Breast epithelium (tissue), 4 donors: ENCODE data around the gene ATF5. TPM values are rescaled to one million over a fixed set of nuclear protein-coding genes. Genes with fewer than 3 reads are reported as not detected.

ENCODE experiments used
- DNase-seq, 2 donors: peaks; one replicate each; pipeline ENCODE4 v3.0.0-alpha.2; 2019; ENCODE audit warnings: low spot score in 2 of 2
- H3K27ac ChIP-seq, 2 donors: fragments of 200-600 bp; sonication (generic) in 1 of 2; one replicate each; pipeline ENCODE4 v1.5.1; 2016 to 2019; ENCODE audit warnings: mild to moderate bottlenecking in 1 of 2
- H3K27me3 ChIP-seq, 2 donors: fragments of 200-600 bp; sonication (generic) in 1 of 2; one replicate each; pipeline versions ENCODE4 v1.5.1 to v1.6.0; 2017 to 2019; ENCODE audit warnings: control low read depth in 1 of 2, mild to moderate bottlenecking in 1 of 2
- H3K36me3 ChIP-seq: fragments of 200-600 bp; one replicate; pipeline ENCODE4 v1.5.1; 2019
- H3K4me1 ChIP-seq, 2 donors: fragments of 200-600 bp; sonication (generic); one replicate each; pipeline ENCODE4 v1.5.1; 2016 to 2019; ENCODE audit warnings: control low read depth in 1 of 2
- H3K4me3 ChIP-seq, 3 donors: fragments of 200-600 bp; sonication (generic); 1 replicate in 2 of 3; 2 replicates in 1 of 3; pipeline ENCODE4 v1.5.1; 2016 to 2019; ENCODE audit warnings: mild to moderate bottlenecking in 3 of 3, moderate library complexity in 2 of 3
- H3K9me3 ChIP-seq, 2 donors: fragments of 200-600 bp; sonication (generic) in 1 of 2; one replicate each; pipeline ENCODE4 v1.5.1; 2016 to 2019; ENCODE audit warnings: control low read depth in 1 of 2
- CTCF ChIP-seq, 3 donors: fragments of 450-650 bp; IDR thresholded peaks; one replicate each; pipeline ENCODE4 v1.5.1; 2016 to 2017; ENCODE audit warnings: antibody characterized with exemption in 3 of 3, mild to moderate bottlenecking in 3 of 3, moderate library complexity in 3 of 3
- POLR2A ChIP-seq: fragments of 450-650 bp; IDR thresholded peaks from one replicate; pipeline ENCODE4 v1.6.1; 2016; ENCODE audit warnings: antibody characterized with exemption, mild to moderate bottlenecking, moderate library complexity
- POLR2AphosphoS5 ChIP-seq, 3 donors: sonication (generic); formaldehyde crosslinking; IDR thresholded peaks; one replicate each; pipeline ENCODE4 v1.6.1; 2017; ENCODE audit warnings: antibody characterized with exemption in 3 of 3
- intact Hi-C: fragments of 100-400 bp; cut with DNase I; formaldehyde crosslinking; loops from one replicate; pipeline ENCODE4 v1.15.1; 2023; ENCODE audit warnings: low total_unique reads
- total RNA-seq, 3 donors: library from RNA; depleted of rRNA; stranded (reverse); fragments of >200 nt; gene quantifications; one replicate each; pipeline ENCODE4 v1.1.0, GENCODE V29; 2016

ATF5 gene
- total RNA-seq, 3 donors from 2014 or later: 5.9 to 20.0 (median 8.2) TPM

GRCh38 chr19:49882643-49883042 is 46.4 kb upstream of the ATF5 start:
- Histone ChIP-seq H3K27ac (no peak overlapping the region), H3K4me1 (no peaks in the 10 kb centered on the region), H3K27me3 (no peaks in the 10 kb centered on the region), H3K9me3 (peaks cover 0 to 6% of the 10 kb centered on the region in 2 donors), H3K36me3 (peaks cover 14% of the 10 kb centered on the region), H3K4me3 (no peak overlapping the region)
- DNase-seq: no peak
- no peak for TF ChIP-seq CTCF (IDR thresholded peaks at IDR 0.05)
- no peak for TF ChIP-seq POLR2AphosphoS5 (IDR thresholded peaks at IDR 0.05)
- TF ChIP-seq POLR2A: no peak
- intact Hi-C loops: no loop called here

GRCh38 chr19:49883094-49883493 is 45.9 kb upstream of the ATF5 start:
- Histone ChIP-seq H3K9me3 (peaks cover 0 to 6% of the 10 kb centered on the region in 2 donors), H3K4me3 (no peak overlapping the region), H3K36me3 (peaks cover 14% of the 10 kb centered on the region), H3K4me1 (no peaks in the 10 kb centered on the region), H3K27ac (no peak overlapping the region), H3K27me3 (no peaks in the 10 kb centered on the region)
- no peak for DNase-seq
- intact Hi-C loops: no loop called here
- TF ChIP-seq POLR2A: no peak
- no peak for TF ChIP-seq POLR2AphosphoS5 (IDR thresholded peaks at IDR 0.05)
- no peak for TF ChIP-seq CTCF (IDR thresholded peaks at IDR 0.05)

- Histone ChIP-seq H3K4me3 (no peak overlapping the region), H3K27me3 (no peaks in the 10 kb centered on the region), H3K4me1 (no peaks in the 10 kb centered on the region), H3K9me3 (peaks cover 0 to 6% of the 10 kb centered on the region in 2 donors), H3K36me3 (peaks cover 14% of the 10 kb centered on the region), H3K27ac (no peak overlapping the region)
- intact Hi-C loops: no loop called here
- no peak for DNase-seq
- no peak for TF ChIP-seq CTCF (IDR thresholded peaks at IDR 0.05)
- no peak for TF ChIP-seq POLR2AphosphoS5 (IDR thresholded peaks at IDR 0.05)
- no peak for TF ChIP-seq POLR2A
These were observed 44.9 kb upstream of the ATF5 start for GRCh38 chr19:49884109-49884508.

- no peak overlapping the region for H3K4me3 ChIP-seq
- intact Hi-C loops: no loop called here
- DNase-seq: no peak
- no peaks in the 10 kb centered on the region for H3K4me1 ChIP-seq
- H3K27ac ChIP-seq: no peak overlapping the region
- H3K27me3 ChIP-seq: no peaks in the 10 kb centered on the region
- H3K36me3 ChIP-seq: peaks cover 14% of the 10 kb centered on the region
- TF ChIP-seq POLR2AphosphoS5 (IDR thresholded peaks at IDR 0.05): no peak
- TF ChIP-seq CTCF (IDR thresholded peaks at IDR 0.05): no peak
- TF ChIP-seq POLR2A: no peak
- H3K9me3 ChIP-seq: peaks cover 0 to 6% of the 10 kb centered on the region in 2 donors
These were observed 44.2 kb upstream of the ATF5 start for GRCh38 chr19:49884760-49885159.

GRCh38 chr19:49887037-49887664 is 41.9 kb upstream of the ATF5 start:
- Histone ChIP-seq H3K4me3 (no peak overlapping the region), H3K36me3 (peaks cover 14% of the 10 kb centered on the region)
- TF ChIP-seq POLR2A (no peak), CTCF (IDR thresholded peaks at IDR 0.05) (no peak), POLR2AphosphoS5 (IDR thresholded peaks at IDR 0.05) (no peak)

More at GRCh38 chr19:49887037-49887664, 41.9 kb upstream of the ATF5 start:
- DNase-seq: no peak
- H3K9me3 ChIP-seq: peaks cover 0 to 6% of the 10 kb centered on the region in 2 donors
- intact Hi-C loops: no loop called here
- H3K4me1 ChIP-seq: no peaks in the 10 kb centered on the region
- H3K27ac ChIP-seq: no peak overlapping the region
- H3K27me3 ChIP-seq: no peaks in the 10 kb centered on the region
